ENCODE measurements around the gene CHMP2A. TPM values are rescaled to one million over a fixed set of nuclear protein-coding genes. Genes with fewer than 3 reads are reported as not detected.

The CHMP2A gene
- total RNA-seq, 1 experiment from 2014 or later = 109 TPM

- H3K27ac Mint-ChIP-seq = no peak overlapping the region
- H3K36me3 Mint-ChIP-seq = peaks cover 14% of the 10 kb centered on the region
- DNase-seq (ENCODE audit: low spot score) (no peak), ATAC-seq (no peak)
- H3K4me1 Mint-ChIP-seq = peaks cover 36% of the 10 kb centered on the region
- no peaks in the 10 kb centered on the region for H3K9me3 Mint-ChIP-seq
- POLR2A ChIA-PET = interaction anchor here (0.6 to 2.8 kb wide), 5 partner anchors 11 to 40 kb away, joined by 3 to 12 read pairs (median 8); partner anchors contain the start of genes TRIM28 and ZBTB45
- CTCF ChIA-PET = interaction anchor here (1.0 to 3.6 kb wide), 6 partner anchors 14 to 46 kb away, joined by 3 to 20 read pairs (median 11); partner anchors contain the start of gene ZBTB45
- no peak for TF ChIP-seq GRHL2 (CRISPR knock-in tag; IDR thresholded peaks at IDR 0.05; ENCODE audit: insufficient replicate concordance, severe bottlenecking)
- TF ChIP-seq ZNF138 (CRISPR knock-in tag; conservative IDR thresholded peaks at IDR 0.05) = no peak
- no peak for TF ChIP-seq E2F4 (CRISPR knock-in tag; IDR thresholded peaks at IDR 0.05; ENCODE audit: borderline replicate concordance, low read depth)
- no peak for TF ChIP-seq CTCF (IDR thresholded peaks at IDR 0.05)
- TF ChIP-seq JAZF1 (CRISPR knock-in tag; IDR thresholded peaks at IDR 0.05) = no peak
- TF ChIP-seq FOXK1 (CRISPR knock-in tag; IDR thresholded peaks at IDR 0.05) = no peak
- no peak for TF ChIP-seq NFE2L1 (CRISPR knock-in tag; IDR thresholded peaks at IDR 0.05)
- no peak for TF ChIP-seq ZSCAN18 (CRISPR knock-in tag; IDR thresholded peaks at IDR 0.05)
- TF ChIP-seq ELF4 (CRISPR knock-in tag; IDR thresholded peaks at IDR 0.05; ENCODE audit: low read depth) = no peak
- no peak for TF ChIP-seq SMAD4 (CRISPR knock-in tag; IDR thresholded peaks at IDR 0.05)
- no peak for TF ChIP-seq ZNF263 (CRISPR knock-in tag; IDR thresholded peaks at IDR 0.05; ENCODE audit: low read depth)
- no peak for TF ChIP-seq FOXJ3 (CRISPR knock-in tag; IDR thresholded peaks at IDR 0.05; ENCODE audit: borderline replicate concordance)
- TF ChIP-seq GTF2I (CRISPR knock-in tag; conservative IDR thresholded peaks at IDR 0.05) = no peak
- TF ChIP-seq ZBTB43 (CRISPR knock-in tag; IDR thresholded peaks at IDR 0.05) = no peak
- TF ChIP-seq ATF3 (CRISPR knock-in tag; conservative IDR thresholded peaks at IDR 0.05) = no peak
- TF ChIP-seq ZMAT4 (CRISPR knock-in tag; IDR thresholded peaks at IDR 0.05) = no peak
- TF ChIP-seq TEAD4 (CRISPR knock-in tag; IDR thresholded peaks at IDR 0.05) = no peak
- TF ChIP-seq PRRX2 (CRISPR knock-in tag; IDR thresholded peaks at IDR 0.05) = no peak
- no peak for TF ChIP-seq ETV6 (CRISPR knock-in tag; IDR thresholded peaks at IDR 0.05)
- TF ChIP-seq SP1 (CRISPR knock-in tag; conservative IDR thresholded peaks at IDR 0.05) = no peak
- H3K27me3 Mint-ChIP-seq (ENCODE audit: low read depth) = peaks cover 56% of the 10 kb centered on the region
- peak overlapping the region; percentile 97 for H3K4me3 Mint-ChIP-seq
These were observed 5.3 kb upstream of the CHMP2A start for GRCh38 chr19:58560007-58560887.
